ENCODE data around the gene HCFC1. TPM values are rescaled to one million over a fixed set of nuclear protein-coding genes. Genes with fewer than 3 reads are reported as not detected.
A peak's percentile ranks its signal among the peaks of the same experiment; 100 is the strongest.

Gene HCFC1
- polyA plus RNA-seq, 2 of the 4 experiments (the other 2 are of a cell fraction): 4.4 to 33.3 TPM

GRCh38 chrX:154004315-154004714 is 32.7 kb upstream of the HCFC1 start:
- CTCF ChIA-PET: interaction anchor here (1.2 to 3.3 kb wide), 3 partner anchors 9 to 12 kb away, joined by 3 to 22 read pairs (median 3); no protein-coding TSS in a partner anchor
- no peak for ATAC-seq
- FAIRE-seq: no peak

DNA sequence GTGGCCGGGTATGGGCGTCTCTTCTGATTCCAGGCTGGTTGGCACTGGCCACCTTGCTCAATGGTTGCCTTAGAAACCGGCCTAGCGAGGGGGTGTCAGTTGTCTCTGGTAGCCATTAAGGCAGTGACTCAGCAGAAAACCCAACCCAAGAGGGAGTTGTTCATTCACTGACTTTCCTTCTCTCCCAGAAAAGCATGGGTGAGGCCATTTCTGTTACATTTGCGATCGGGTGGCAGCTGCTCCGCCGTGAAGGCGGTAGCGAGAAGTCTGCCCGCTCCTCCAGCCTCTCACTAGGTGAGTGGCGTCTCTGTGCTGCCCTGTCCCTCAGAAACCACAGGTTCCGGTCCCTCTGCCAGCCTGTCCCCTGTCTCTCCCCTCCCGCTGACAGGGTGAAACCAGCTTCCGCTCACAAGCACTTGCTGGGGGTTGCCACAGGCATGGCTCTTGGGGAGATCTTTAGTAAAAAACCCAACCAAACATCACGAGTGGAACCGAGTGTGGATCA is 30.6 kb upstream of the HCFC1 start:
- POLR2A ChIA-PET: interaction anchor here (0.7 kb wide), 1 partner anchor 44 kb away, joined by 3 read pairs; no protein-coding TSS in a partner anchor
- FAIRE-seq: no peak
- Histone ChIP-seq H3K9me3 (no peaks in the 10 kb centered on the region), H3K4me2 (peak overlapping the region; percentile 32; the same call in 2 of the 3 replicates), H3K4me1 (peaks cover 11% of the 10 kb centered on the region), H3K4me3 (no peak overlapping the region), H3K27ac (peak overlapping the region; percentile 74 to 89)
- ATAC-seq: peak; percentile 27 to 65; a peak in 4 of 6 replicates
- CTCF ChIA-PET: interaction anchor here (0.8 to 2.9 kb wide), 2 partner anchors 11 to 44 kb away, joined by 4 to 13 read pairs; no protein-coding TSS in a partner anchor
- WGBS (ENCODE audit: missing lambda C conversion rate): 90% methylated on average over 16 of the region's 17 CpGs
- DNase-seq (ENCODE audit: low read depth in 1 of 2, low spot score in 1 of 2): peak in 1 of 2 experiments; percentile 70
- TF ChIP-seq POLR2AphosphoS2 (conservative IDR thresholded peaks at IDR 0.05; ENCODE audit: low read length): no peak
- no peak for TF ChIP-seq EP300 (IDR thresholded peaks at IDR 0.05)
- TF ChIP-seq JUNB (IDR thresholded peaks at IDR 0.05): no peak
- TF ChIP-seq ESRRA (IDR thresholded peaks at IDR 0.05; ENCODE audit: borderline replicate concordance, low read length): no peak
- no peak for TF ChIP-seq HDAC2 (IDR thresholded peaks at IDR 0.05)
- TF ChIP-seq, protein P1, sequence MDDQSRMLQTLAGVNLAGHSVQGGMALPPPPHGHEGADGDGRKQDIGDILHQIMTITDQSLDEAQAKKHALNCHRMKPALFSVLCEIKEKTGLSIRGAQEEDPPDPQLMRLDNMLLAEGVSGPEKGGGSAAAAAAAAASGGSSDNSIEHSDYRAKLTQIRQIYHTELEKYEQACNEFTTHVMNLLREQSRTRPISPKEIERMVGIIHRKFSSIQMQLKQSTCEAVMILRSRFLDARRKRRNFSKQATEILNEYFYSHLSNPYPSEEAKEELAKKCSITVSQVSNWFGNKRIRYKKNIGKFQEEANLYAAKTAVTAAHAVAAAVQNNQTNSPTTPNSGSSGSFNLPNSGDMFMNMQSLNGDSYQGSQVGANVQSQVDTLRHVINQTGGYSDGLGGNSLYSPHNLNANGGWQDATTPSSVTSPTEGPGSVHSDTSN (IDR thresholded peaks at IDR 0.05): no peak
- no peak for TF ChIP-seq NPAS2 (CRISPR knock-in tag; IDR thresholded peaks at IDR 0.05; ENCODE audit: borderline replicate concordance)
- no peak for TF ChIP-seq MAZ (IDR thresholded peaks at IDR 0.05; ENCODE audit: borderline replicate concordance, low read depth, low read length)
- peak; percentile 91 for TF ChIP-seq NFE2L2 (conservative IDR thresholded peaks at IDR 0.05; ENCODE audit: low read length)
- TF ChIP-seq FOSB (CRISPR knock-in tag; IDR thresholded peaks at IDR 0.05): no peak
- TF ChIP-seq, protein P2, sequence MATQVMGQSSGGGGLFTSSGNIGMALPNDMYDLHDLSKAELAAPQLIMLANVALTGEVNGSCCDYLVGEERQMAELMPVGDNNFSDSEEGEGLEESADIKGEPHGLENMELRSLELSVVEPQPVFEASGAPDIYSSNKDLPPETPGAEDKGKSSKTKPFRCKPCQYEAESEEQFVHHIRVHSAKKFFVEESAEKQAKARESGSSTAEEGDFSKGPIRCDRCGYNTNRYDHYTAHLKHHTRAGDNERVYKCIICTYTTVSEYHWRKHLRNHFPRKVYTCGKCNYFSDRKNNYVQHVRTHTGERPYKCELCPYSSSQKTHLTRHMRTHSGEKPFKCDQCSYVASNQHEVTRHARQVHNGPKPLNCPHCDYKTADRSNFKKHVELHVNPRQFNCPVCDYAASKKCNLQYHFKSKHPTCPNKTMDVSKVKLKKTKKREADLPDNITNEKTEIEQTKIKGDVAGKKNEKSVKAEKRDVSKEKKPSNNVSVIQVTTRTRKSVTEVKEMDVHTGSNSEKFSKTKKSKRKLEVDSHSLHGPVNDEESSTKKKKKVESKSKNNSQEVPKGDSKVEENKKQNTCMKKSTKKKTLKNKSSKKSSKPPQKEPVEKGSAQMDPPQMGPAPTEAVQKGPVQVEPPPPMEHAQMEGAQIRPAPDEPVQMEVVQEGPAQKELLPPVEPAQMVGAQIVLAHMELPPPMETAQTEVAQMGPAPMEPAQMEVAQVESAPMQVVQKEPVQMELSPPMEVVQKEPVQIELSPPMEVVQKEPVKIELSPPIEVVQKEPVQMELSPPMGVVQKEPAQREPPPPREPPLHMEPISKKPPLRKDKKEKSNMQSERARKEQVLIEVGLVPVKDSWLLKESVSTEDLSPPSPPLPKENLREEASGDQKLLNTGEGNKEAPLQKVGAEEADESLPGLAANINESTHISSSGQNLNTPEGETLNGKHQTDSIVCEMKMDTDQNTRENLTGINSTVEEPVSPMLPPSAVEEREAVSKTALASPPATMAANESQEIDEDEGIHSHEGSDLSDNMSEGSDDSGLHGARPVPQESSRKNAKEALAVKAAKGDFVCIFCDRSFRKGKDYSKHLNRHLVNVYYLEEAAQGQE (IDR thresholded peaks at IDR 0.05): no peak
- no peak for TF ChIP-seq RARB (CRISPR knock-in tag; IDR thresholded peaks at IDR 0.05)
- peak; percentile 25; the same call in 1 of the 2 replicates for TF ChIP-seq TFCP2L1 (CRISPR knock-in tag; IDR thresholded peaks at IDR 0.05)

More at GRCh38 chrX:154004315-154004714, 32.7 kb upstream of the HCFC1 start:
- Histone ChIP-seq H3K4me2 (no peak overlapping the region), H3K4me3 (no peak overlapping the region), H3K27ac (no peak overlapping the region), H3K9me3 (no peaks in the 10 kb centered on the region), H3K4me1 (peaks cover 11% of the 10 kb centered on the region)
- WGBS (ENCODE audit: missing lambda C conversion rate): 90% methylated on average over 11 of the region's 11 CpGs
- TF ChIP-seq, protein P2 (IDR thresholded peaks at IDR 0.05): no peak
- TF ChIP-seq FOXS1 (CRISPR knock-in tag; IDR thresholded peaks at IDR 0.05) (no peak), ZNF302 (CRISPR knock-in tag; IDR thresholded peaks at IDR 0.05) (no peak), NPAS2 (CRISPR knock-in tag; IDR thresholded peaks at IDR 0.05; ENCODE audit: borderline replicate concordance) (no peak), ZSCAN20 (CRISPR knock-in tag; IDR thresholded peaks at IDR 0.05) (no peak), NFE2L2 (conservative IDR thresholded peaks at IDR 0.05; ENCODE audit: low read length) (no peak), HOXA7 (CRISPR knock-in tag; IDR thresholded peaks at IDR 0.05) (no peak)
- TF ChIP-seq, protein P3, sequence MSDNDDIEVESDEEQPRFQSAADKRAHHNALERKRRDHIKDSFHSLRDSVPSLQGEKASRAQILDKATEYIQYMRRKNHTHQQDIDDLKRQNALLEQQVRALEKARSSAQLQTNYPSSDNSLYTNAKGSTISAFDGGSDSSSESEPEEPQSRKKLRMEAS (IDR thresholded peaks at IDR 0.05): no peak
- TF ChIP-seq, protein P1 (IDR thresholded peaks at IDR 0.05): no peak
- TF ChIP-seq, protein P4, sequence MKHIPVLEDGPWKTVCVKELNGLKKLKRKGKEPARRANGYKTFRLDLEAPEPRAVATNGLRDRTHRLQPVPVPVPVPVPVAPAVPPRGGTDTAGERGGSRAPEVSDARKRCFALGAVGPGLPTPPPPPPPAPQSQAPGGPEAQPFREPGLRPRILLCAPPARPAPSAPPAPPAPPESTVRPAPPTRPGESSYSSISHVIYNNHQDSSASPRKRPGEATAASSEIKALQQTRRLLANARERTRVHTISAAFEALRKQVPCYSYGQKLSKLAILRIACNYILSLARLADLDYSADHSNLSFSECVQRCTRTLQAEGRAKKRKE (CRISPR knock-in tag; IDR thresholded peaks at IDR 0.05; ENCODE audit: low read depth): no peak
- TF ChIP-seq, protein P5, sequence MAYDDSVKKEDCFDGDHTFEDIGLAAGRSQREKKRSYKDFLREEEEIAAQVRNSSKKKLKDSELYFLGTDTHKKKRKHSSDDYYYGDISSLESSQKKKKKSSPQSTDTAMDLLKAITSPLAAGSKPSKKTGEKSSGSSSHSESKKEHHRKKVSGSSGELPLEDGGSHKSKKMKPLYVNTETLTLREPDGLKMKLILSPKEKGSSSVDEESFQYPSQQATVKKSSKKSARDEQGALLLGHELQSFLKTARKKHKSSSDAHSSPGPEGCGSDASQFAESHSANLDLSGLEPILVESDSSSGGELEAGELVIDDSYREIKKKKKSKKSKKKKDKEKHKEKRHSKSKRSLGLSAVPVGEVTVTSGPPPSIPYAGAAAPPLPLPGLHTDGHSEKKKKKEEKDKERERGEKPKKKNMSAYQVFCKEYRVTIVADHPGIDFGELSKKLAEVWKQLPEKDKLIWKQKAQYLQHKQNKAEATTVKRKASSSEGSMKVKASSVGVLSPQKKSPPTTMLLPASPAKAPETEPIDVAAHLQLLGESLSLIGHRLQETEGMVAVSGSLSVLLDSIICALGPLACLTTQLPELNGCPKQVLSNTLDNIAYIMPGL (CRISPR knock-in tag; IDR thresholded peaks at IDR 0.05; ENCODE audit: borderline replicate concordance): no peak
- no peak for DNase-seq (ENCODE audit: low read depth in 1 of 2, low spot score in 1 of 2)
- POLR2A ChIA-PET: interaction anchor here (1.4 kb wide), 1 partner anchor 8 kb away, joined by 3 read pairs; no protein-coding TSS in a partner anchor

Measured in A549 (cell line).